ENCODE results near the gene COBLL1.

Gene COBLL1

DNA sequence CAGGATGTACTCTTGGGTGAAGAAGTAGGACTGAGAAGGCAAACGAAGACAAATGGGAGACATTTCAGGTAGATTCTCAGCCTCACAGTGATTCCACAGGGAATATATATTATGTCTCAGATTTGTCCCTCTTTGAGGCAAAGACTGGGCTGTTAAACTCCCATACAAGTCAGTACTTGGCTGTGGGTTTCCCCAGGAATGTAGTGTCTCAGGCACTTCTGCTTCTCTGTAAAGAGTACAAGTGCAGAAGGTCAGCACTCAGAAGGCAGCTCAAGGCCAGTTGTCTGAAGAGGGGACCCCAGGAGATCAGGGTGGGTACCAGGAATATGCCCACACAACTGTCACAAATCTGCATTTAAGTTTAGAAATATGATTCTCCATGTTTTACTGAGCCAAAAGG is 39.9 kb upstream of the COBLL1 start:
- Histone ChIP-seq H3K27me3 (no peaks in the 10 kb centered on the region), H3K4me1 (ENCODE audit: control insufficient read depth in 1 of 2, insufficient read depth in 1 of 2, low read depth in 1 of 2, low read length in 1 of 2) (no peaks in the 10 kb centered on the region), H3K27ac (no peak overlapping the region), H3K4me3 (ENCODE audit: low read depth in 1 of 2, low read length in 1 of 2) (no peak overlapping the region), H3K36me3 (no peaks in the 10 kb centered on the region), H3K9me3 (no peaks in the 10 kb centered on the region)
- TF ChIP-seq, protein P1, sequence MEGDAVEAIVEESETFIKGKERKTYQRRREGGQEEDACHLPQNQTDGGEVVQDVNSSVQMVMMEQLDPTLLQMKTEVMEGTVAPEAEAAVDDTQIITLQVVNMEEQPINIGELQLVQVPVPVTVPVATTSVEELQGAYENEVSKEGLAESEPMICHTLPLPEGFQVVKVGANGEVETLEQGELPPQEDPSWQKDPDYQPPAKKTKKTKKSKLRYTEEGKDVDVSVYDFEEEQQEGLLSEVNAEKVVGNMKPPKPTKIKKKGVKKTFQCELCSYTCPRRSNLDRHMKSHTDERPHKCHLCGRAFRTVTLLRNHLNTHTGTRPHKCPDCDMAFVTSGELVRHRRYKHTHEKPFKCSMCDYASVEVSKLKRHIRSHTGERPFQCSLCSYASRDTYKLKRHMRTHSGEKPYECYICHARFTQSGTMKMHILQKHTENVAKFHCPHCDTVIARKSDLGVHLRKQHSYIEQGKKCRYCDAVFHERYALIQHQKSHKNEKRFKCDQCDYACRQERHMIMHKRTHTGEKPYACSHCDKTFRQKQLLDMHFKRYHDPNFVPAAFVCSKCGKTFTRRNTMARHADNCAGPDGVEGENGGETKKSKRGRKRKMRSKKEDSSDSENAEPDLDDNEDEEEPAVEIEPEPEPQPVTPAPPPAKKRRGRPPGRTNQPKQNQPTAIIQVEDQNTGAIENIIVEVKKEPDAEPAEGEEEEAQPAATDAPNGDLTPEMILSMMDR (IDR thresholded peaks at IDR 0.05): no peak

DNA sequence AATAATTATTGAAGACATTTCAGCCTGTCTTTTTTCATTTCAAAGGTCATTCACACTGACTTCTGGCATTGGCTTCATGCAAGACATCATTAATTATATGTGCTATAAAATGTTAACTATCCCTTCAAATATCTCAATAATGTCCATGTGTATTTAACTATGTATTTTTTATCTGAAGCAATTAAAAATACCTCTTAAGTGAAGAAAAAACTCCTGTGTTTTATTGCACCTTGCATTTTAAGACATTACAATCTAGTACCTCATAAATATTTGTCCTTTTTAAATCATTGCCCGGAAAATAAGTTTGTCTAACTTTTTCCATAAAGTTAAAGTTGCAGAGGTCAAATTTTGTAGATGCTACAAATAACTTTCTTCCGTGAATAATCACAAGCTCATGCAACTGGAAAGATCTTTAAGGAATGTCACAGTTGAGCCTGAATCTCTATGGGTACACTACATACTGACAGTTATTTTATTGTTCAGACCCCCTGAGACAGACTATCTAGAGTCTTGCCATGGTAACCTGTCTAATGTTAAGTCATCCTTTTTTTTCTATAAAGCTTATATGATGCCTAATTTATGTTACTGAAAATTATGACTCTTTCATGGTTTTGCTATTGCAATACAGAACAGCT is 38.4 kb upstream of the COBLL1 start:
- no peaks in the 10 kb centered on the region for H3K27me3 ChIP-seq
- TF ChIP-seq, protein P1 (IDR thresholded peaks at IDR 0.05): no peak
- H3K4me1 ChIP-seq (ENCODE audit: control insufficient read depth in 1 of 2, insufficient read depth in 1 of 2, low read depth in 1 of 2, low read length in 1 of 2): no peaks in the 10 kb centered on the region
- no peaks in the 10 kb centered on the region for H3K36me3 ChIP-seq
- H3K9me3 ChIP-seq: no peaks in the 10 kb centered on the region
- no peak overlapping the region for H3K27ac ChIP-seq
- H3K4me3 ChIP-seq (ENCODE audit: low read depth in 1 of 2, low read length in 1 of 2): no peak overlapping the region

DNA sequence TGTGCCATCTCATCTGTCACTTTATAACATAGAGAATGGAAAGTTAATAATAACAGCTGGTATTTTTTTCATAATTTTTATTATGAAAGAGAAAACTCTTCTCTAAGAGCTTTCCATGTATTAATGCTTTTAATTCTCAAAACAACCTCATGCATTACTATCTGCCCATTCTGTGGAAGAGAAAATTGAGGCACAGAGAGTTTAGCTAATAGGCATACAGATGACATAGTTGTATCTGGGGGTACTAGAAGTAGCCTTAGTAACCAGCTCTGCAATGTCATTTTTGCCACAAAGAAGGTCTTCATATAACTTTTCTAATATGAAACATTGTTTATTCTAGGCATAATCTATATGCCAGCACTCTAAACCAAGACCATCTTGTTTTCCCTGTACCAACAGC is 36.3 kb upstream of the COBLL1 start:
- H3K4me3 ChIP-seq (ENCODE audit: low read depth in 1 of 2, low read length in 1 of 2): no peak overlapping the region
- H3K9me3 ChIP-seq: no peaks in the 10 kb centered on the region
- TF ChIP-seq, protein P1 (IDR thresholded peaks at IDR 0.05): no peak
- H3K27ac ChIP-seq: no peak overlapping the region
- H3K4me1 ChIP-seq (ENCODE audit: control insufficient read depth in 1 of 2, insufficient read depth in 1 of 2, low read depth in 1 of 2, low read length in 1 of 2): no peaks in the 10 kb centered on the region
- H3K27me3 ChIP-seq: no peaks in the 10 kb centered on the region
- no peaks in the 10 kb centered on the region for H3K36me3 ChIP-seq

DNA sequence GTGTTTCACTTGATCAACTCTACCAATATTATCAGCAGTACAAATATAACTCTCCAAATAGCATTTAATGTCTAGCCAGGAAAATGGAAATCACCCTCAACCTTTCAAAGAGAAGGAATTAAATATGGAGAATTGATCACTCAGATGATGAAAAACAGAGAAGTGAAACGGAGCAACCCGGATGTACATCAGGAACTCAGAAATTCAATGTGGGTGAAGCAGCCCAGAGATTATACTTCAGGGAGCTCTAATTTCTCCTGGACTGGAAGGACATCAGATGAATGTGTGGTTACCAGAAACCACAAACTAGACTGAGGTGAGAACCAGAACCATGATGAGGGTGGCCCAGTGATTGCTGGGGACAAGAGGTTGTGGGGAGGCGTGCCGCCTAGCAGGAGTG is 35.5 kb upstream of the COBLL1 start:
- H3K4me3 ChIP-seq (ENCODE audit: low read depth in 1 of 2, low read length in 1 of 2): no peak overlapping the region
- H3K27ac ChIP-seq: no peak overlapping the region
- no peaks in the 10 kb centered on the region for H3K9me3 ChIP-seq
- H3K27me3 ChIP-seq: no peaks in the 10 kb centered on the region
- TF ChIP-seq, protein P1 (IDR thresholded peaks at IDR 0.05): no peak
- H3K4me1 ChIP-seq (ENCODE audit: control insufficient read depth in 1 of 2, insufficient read depth in 1 of 2, low read depth in 1 of 2, low read length in 1 of 2): no peaks in the 10 kb centered on the region
- H3K36me3 ChIP-seq: no peaks in the 10 kb centered on the region

DNA sequence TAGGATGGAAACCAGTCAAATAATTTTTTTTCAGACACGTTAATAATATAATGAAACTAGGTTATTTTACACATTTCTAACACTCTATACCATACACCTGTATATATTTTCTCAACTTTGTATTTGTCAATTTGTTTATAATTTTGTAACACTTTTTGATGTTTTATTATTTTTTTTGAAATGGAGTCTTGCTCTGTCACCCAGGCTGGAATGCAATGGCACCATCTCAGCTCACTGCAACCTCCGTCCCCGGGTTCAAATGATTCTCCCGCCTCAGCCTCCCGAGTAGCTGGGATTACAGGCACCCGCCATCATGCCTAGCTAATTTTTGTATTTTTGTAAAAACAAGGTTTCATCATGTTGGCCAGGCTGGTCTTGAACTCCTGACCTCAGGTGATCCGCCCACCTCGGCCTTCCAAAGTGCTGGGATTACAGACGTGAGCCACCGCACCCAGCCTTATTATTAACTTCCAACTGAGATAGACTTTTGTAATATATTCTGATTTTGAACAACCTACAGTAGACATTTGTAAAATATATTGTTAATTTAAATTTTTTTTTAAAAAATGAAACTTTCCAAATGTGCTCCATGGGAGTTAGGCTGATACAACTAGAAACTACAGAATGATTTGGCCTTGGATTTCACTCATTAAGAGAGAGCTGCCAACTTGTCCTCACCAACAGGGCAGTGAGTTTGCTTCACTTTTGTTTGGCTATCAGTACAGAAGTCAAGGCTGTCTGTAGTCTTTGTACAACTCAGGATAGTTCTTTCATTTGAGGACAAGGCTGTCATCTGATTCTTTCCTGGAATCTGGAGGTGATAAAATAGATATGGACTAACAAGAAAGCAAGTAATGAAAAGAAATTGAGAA is 33.9 kb upstream of the COBLL1 start:
- Histone ChIP-seq H3K36me3 (no peaks in the 10 kb centered on the region), H3K4me1 (ENCODE audit: control insufficient read depth in 1 of 2, insufficient read depth in 1 of 2, low read depth in 1 of 2, low read length in 1 of 2) (no peaks in the 10 kb centered on the region)
- TF ChIP-seq, protein P1 (IDR thresholded peaks at IDR 0.05): no peak

More for the DNA sequence above, 33.9 kb upstream of the COBLL1 start:
- H3K27me3 ChIP-seq: no peaks in the 10 kb centered on the region
- H3K9me3 ChIP-seq: no peaks in the 10 kb centered on the region
- no peak overlapping the region for H3K27ac ChIP-seq
- H3K4me3 ChIP-seq (ENCODE audit: low read depth in 1 of 2, low read length in 1 of 2): no peak overlapping the region

Measured in neutrophil (primary cell).